Measurements from ENCODE around the gene CHRNB1.

DNA sequence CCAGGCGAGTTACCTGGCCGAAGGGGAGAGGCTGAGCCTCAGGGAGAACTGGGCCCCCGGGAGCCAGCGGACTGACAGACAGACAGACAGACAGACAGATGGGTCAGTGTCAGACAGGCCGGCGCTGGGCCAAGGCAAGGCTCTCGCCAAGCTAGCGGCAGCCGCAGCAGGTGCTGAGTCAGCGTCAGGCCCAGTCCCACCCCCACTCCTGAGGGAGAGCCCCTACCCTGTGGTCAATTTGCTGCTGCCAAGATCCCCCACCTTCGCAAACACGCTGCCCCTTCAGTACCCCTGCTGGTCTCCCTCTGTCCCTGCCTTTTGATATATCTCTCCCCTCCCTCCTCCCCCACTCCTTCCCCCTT, 4.0 kb upstream of the CHRNB1 start:
- TF ChIP-seq, protein P1, sequence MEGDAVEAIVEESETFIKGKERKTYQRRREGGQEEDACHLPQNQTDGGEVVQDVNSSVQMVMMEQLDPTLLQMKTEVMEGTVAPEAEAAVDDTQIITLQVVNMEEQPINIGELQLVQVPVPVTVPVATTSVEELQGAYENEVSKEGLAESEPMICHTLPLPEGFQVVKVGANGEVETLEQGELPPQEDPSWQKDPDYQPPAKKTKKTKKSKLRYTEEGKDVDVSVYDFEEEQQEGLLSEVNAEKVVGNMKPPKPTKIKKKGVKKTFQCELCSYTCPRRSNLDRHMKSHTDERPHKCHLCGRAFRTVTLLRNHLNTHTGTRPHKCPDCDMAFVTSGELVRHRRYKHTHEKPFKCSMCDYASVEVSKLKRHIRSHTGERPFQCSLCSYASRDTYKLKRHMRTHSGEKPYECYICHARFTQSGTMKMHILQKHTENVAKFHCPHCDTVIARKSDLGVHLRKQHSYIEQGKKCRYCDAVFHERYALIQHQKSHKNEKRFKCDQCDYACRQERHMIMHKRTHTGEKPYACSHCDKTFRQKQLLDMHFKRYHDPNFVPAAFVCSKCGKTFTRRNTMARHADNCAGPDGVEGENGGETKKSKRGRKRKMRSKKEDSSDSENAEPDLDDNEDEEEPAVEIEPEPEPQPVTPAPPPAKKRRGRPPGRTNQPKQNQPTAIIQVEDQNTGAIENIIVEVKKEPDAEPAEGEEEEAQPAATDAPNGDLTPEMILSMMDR (IDR thresholded peaks at IDR 0.05), result peak in 1 of 6 experiments; percentile 24
- no peak for TF ChIP-seq POLR2A (IDR thresholded peaks at IDR 0.05)

All from adrenal gland (tissue), 5 donors.